K562 (cell line): ENCODE results near the gene PLCB1. TPM values are rescaled to one million over a fixed set of nuclear protein-coding genes. Genes with fewer than 3 reads are reported as not detected.

Source experiments
- CBX5 ChIP-seq: IDR thresholded peaks from 2 replicates; pipeline ENCODE4 v1.6.1; 2014; ENCODE audit warnings: low read depth, borderline replicate concordance
- ERF ChIP-seq: fragments of 450-650 bp; formaldehyde crosslinking; IDR thresholded peaks from 2 replicates; pipeline ENCODE4 v1.4.0; 2020; ENCODE audit warnings: mild to moderate bottlenecking, mixed read lengths
- IRF2 ChIP-seq: sonication (generic); formaldehyde crosslinking; IDR thresholded peaks from 2 replicates; pipeline ENCODE4 v1.8.1; 2022; ENCODE audit warnings: mild to moderate bottlenecking, missing genetic modification reagents
- NR1H2 ChIP-seq: sonication (generic); formaldehyde crosslinking; IDR thresholded peaks from 2 replicates; pipeline ENCODE4 v1.4.0; 2020; ENCODE audit warnings: mild to moderate bottlenecking, missing genetic modification reagents
- RBM39 ChIP-seq: fragments of 200-400 bp; formaldehyde crosslinking; optimal IDR thresholded peaks from 2 replicates; pipeline ENCODE3; 2018; ENCODE audit warnings: low read depth, low read length
- SIN3B ChIP-seq: fragments of 450-650 bp; IDR thresholded peaks from 2 replicates; pipeline ENCODE4 v1.6.1; 2017; ENCODE audit warnings: low read depth, mild to moderate bottlenecking, moderate library complexity
- polyA plus RNA-seq, 8 experiments: library from polyadenylated mRNA; depleted of rRNA in 4 of 8; stranded (reverse) in 5 of 8; unstranded in 3 of 8; fragments of >200 nt; fragmentation: Nextera tagmentation in 2 of 8; fragmentation: Illumina TruSeq in 1 of 8; extraction: Ambion mirVana in 2 of 8; extraction: Trizol in 1 of 8; gene quantifications; 2 replicates each; pipeline versions ENCODE4 v1.2.1 to v1.2.3, GENCODE V29; 2011 to 2014; ENCODE audit warnings: inconsistent platforms in 1 of 8, missing spikeins in 1 of 8
- total RNA-seq, 7 experiments: library from RNA; depleted of rRNA in 6 of 7; stranded (reverse); fragments of >200 nt in 6 of 7; fragmentation: Illumina TruSeq in 2 of 7; extraction: Trizol in 2 of 7; gene quantifications; 2 replicates each; pipeline versions ENCODE4 v1.2.1 to v1.2.3, GENCODE V29; 2011 to 2021; ENCODE audit warnings: low replicate concordance in 1 of 7
- TF ChIP-seq, protein P1 (sequence below): fragments of 150-350 bp; conservative IDR thresholded peaks from 2 replicates; pipeline ENCODE4 v1.6.1; 2014; ENCODE audit warnings: low read length
- TF ChIP-seq, protein P2 (sequence below): sonication (generic); formaldehyde crosslinking; IDR thresholded peaks from 2 replicates; pipeline ENCODE4 v1.8.1; 2022; ENCODE audit warnings: missing genetic modification reagents
- TF ChIP-seq, protein P3 (sequence below): fragments of 250-450 bp; sonication (Bioruptor Pico); IDR thresholded peaks from 2 replicates; pipeline ENCODE4 v1.4.0; 2020; ENCODE audit warnings: borderline replicate concordance

PLCB1 gene
- total and polyA plus RNA-seq, 9 of the 15 experiments (the other 6 are each of a cell fraction or from before 2014, with no cell fraction given), result 0.34 to 3.1 (median 1.3) TPM

DNA sequence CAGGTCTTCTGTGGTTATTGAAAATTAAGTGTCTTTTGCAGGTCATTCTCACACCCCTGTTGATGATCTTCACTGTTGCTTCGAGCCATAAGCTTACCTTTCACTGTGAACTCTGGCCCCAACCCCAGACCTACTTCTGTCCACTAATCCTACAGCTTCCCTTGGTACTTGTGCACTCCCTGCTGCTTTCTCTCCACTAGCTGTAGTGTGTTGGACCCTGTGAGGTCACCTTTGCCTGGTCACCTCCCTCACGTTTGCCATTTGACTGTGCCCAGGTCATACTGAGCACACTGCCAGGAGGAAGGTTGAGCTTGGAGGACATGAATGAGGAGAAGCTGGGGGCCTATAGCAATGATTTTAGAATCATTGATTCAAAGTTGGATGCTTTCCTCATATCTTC, 94.0 kb downstream of the PLCB1 start (continued):
- TF ChIP-seq CBX5, result no peak
- no peak for TF ChIP-seq ERF (CRISPR knock-in tag)
- TF ChIP-seq IRF2 (CRISPR knock-in tag), result no peak
- TF ChIP-seq RBM39, result no peak
- TF ChIP-seq SIN3B, result no peak
- no peak for TF ChIP-seq NR1H2 (CRISPR knock-in tag)
- TF ChIP-seq, protein P1, sequence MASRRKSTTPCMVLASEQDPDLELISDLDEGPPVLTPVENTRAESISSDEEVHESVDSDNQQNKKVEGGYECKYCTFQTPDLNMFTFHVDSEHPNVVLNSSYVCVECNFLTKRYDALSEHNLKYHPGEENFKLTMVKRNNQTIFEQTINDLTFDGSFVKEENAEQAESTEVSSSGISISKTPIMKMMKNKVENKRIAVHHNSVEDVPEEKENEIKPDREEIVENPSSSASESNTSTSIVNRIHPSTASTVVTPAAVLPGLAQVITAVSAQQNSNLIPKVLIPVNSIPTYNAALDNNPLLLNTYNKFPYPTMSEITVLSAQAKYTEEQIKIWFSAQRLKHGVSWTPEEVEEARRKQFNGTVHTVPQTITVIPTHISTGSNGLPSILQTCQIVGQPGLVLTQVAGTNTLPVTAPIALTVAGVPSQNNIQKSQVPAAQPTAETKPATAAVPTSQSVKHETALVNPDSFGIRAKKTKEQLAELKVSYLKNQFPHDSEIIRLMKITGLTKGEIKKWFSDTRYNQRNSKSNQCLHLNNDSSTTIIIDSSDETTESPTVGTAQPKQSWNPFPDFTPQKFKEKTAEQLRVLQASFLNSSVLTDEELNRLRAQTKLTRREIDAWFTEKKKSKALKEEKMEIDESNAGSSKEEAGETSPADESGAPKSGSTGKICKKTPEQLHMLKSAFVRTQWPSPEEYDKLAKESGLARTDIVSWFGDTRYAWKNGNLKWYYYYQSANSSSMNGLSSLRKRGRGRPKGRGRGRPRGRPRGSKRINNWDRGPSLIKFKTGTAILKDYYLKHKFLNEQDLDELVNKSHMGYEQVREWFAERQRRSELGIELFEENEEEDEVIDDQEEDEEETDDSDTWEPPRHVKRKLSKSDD, result no peak
- TF ChIP-seq, protein P2, sequence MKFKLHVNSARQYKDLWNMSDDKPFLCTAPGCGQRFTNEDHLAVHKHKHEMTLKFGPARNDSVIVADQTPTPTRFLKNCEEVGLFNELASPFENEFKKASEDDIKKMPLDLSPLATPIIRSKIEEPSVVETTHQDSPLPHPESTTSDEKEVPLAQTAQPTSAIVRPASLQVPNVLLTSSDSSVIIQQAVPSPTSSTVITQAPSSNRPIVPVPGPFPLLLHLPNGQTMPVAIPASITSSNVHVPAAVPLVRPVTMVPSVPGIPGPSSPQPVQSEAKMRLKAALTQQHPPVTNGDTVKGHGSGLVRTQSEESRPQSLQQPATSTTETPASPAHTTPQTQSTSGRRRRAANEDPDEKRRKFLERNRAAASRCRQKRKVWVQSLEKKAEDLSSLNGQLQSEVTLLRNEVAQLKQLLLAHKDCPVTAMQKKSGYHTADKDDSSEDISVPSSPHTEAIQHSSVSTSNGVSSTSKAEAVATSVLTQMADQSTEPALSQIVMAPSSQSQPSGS (CRISPR knock-in tag), result no peak
- TF ChIP-seq, protein P3, sequence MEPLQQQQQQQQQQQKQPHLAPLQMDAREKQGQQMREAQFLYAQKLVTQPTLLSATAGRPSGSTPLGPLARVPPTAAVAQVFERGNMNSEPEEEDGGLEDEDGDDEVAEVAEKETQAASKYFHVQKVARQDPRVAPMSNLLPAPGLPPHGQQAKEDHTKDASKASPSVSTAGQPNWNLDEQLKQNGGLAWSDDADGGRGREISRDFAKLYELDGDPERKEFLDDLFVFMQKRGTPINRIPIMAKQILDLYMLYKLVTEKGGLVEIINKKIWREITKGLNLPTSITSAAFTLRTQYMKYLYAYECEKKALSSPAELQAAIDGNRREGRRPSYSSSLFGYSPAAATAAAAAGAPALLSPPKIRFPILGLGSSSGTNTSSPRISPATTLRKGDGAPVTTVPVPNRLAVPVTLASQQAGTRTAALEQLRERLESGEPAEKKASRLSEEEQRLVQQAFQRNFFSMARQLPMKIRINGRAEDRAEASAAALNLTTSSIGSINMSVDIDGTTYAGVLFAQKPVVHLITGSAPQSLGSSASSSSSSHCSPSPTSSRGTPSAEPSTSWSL (CRISPR knock-in tag), result no peak
